HG02970 (cell line): ENCODE results near the gene AP4S1.
"Not testable (repeated sequence)": the region's sequence is repeated elsewhere in the genome, so short reads cannot be mapped to it uniquely, and the experiment has no call there.

Experiments used
- ATAC-seq: cut with Tn5 transposase; IDR thresholded peaks from one replicate; pipeline ENCODE4 v1.9.1; 2021; ENCODE audit warnings: mild to moderate bottlenecking, moderate library complexity, moderate number of reproducible peaks; ENCODE audit not compliant: unreplicated experiment, low FRiP score

AP4S1 gene

DNA sequence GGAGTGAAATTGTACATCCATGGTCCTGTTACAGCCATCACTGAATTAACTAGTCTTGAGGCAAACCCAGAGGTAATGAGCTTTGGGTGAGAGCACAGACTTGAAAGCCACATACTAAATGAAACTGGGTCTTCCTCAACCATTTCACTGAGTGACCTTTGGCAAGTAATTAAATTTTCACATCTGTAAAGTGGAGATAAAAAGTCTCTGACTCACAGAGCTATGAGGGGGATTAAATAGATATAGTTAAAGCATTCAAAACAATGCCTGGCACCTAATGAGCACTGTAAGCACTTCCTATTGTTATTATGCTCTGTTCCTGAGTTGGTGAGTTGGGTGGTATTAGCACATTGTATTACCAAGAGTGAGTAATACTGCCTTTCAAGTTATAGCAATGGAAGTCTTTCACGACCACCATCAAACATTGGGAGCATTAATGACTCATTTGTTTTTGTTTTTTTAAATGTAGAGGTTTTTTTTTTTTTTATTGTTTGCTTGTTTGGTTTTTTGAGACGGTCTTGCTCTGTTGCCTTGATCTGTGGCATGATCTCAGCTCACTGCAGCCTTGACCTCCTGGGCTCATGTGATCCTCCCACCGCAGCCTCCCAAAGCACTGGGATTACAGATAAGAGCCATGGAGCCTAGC is 13.2 kb downstream of the AP4S1 start:
- no peak for ATAC-seq

DNA sequence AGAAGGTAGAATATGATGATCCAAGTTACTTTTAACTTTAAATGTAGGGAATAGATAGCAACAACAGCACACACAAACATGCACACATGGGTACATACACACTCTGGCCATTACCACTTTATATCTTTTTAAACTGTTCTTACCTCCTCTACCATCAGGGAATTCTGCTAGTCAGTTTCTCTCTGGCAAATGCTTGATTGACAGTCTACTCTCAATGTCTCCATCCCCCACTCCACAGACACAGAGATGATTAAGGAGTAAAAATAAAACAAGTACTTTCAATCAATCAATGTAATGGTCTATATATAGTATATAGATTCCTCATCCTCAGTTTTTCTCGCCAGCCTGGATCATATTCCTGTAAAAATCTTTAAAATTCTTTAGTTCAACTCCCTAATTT is 16.9 kb downstream of the AP4S1 start:
- ATAC-seq: no peak

DNA sequence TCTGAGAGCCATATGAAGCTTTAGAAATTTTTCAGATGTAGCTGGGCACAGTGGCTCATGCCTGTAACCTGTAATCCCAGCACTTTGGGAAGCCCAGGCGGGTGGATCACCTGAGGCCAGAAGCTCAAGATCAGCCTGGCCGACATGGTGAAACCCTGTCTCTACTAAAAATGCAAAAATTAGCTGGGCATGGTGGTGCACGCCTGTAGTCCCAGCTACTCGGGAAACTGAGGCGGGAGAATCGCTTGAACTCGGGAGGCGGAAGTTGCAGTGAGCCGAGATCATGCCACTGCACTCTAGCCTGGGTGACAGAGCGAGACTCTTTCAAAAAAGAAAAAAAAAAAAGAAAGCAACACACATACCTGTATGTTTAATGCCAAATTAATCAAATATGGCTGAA is 17.4 kb downstream of the AP4S1 start:
- not testable (repeated sequence) for ATAC-seq

DNA sequence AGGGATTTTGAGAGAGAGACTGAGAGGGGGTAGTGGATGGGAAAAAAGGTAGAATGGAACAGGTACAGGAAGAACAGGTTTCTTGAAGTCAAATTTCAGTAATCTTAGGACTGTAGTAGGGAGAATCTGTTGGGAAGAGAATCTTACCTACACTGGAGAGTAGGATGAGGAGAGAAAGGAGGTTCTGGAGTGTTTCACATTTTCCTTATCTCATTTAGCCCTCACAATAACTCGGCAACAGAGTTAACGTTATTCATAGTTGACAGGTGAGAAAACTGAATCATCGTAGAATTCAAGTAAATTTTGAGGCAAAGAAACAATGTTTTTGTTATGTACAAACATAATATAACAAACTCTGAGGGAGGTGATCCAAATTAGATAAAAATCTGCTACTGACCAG is 17.9 kb downstream of the AP4S1 start:
- no peak for ATAC-seq

DNA sequence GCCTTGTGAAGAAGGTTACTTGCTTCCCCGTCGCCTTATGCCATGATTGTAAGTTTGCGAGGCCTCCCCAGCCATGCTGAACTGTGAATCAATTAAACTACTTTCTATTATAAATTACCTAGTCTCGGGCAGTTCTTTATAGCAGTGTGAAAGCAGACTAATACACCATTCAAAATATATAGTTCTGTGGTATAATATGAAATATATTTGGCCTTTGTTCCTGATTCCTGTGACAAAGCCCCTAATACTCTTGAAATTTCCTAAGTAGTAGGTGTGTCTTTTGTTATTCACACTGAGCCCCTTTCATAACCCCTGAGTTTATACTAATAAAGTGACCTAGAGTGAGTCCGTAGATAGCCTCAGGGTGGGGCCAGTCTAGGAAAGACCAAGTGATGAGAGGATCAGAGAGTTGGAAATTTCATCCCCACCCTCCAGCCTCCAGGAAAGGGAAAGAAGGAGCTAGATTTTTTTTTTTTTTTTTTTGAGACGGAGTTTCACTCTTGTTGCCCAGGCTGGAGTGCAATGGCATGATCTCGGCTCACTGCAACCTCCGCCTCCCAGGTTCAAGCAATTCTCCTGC is 20.1 kb downstream of the AP4S1 start:
- ATAC-seq: no peak

DNA sequence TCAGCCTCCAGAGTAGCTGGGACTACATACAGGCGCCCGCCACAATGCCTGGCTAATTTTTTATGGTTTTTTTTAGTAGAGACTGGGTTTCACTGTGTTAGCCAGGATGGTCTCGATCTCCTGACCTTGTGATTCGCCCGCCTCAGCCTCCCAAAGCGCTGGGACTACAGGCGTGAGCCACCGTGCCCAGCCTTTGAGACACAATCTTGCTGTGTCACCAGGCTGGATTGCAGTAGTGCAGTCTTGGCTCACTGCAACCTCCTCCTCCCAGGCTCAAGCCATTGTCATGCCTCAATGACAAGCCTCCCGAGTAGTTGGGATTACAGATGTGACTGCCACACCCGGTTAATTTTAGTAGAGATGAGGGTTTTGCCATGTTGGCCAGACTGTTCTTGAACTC is 22.1 kb downstream of the AP4S1 start:
- ATAC-seq: no peak

DNA sequence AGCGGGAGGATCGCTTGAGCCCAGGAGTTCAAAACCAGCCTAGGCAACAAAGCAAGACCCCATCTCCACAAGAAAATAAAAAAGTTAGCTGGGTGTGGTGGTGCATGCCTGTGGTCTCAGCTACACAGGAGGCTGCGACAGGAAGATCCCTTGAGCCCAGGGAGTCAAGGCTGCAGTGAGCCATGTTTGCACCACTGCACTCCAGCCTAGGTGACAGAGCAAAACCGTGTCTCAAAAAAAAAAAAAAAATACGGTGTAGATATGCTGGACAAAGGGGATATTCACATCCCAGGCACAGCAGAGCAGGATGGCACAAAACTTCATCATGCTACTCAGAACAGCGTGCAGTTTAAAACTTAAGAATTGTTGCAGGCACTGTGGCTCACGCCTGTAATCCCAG is 25.6 kb downstream of the AP4S1 start:
- ATAC-seq: no peak

DNA sequence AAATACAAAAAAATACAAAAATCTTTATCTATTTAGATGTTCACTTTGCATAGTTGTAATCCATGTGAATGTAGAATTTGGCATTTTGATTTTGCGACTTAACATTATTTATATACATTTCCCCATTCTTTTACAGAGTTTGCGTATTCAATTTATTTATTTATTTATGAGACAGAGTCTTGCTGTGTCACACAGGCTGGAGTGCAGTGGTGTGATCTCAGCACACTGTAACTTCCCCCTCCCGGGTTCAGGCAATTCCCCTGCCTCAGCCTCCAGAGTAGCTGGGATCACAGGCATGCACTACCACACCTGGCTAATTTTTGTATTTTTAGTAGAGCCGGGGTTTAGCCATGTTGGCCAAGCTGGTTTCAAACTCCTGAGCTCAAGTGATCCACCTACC is 26.1 kb downstream of the AP4S1 start:
- ATAC-seq: no peak

DNA sequence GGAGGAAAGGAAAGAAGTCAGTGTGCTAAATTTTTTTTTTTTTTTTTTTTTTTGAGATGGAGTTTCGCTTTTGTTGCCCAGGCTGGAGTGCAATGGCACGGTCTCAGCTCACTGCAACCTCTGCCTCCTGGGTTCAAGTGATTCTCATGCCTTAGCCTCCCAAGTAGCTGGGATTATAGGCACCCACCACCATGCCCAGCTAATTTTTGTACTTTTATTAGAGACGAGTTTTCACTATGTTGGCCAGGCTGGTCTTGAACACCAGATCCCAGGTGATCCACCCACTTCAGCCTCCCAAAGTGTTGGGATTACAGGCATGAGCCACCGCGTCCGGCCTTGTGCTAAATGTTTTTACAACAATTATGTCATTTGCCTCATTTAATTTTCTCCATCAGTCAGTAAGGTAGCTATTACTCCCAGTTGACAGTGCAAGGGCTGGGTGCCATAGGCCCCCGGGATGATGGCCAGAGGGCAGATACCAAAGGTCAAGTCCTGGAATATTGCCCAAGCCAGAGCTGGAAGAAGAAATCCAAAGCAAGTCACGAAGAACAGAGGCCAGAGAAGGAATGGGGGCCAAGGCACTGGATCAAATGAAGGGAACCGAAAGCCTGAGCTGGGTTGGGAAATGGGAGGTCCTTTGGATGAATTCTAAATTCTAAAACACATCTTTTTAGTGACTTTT is 27.6 kb downstream of the AP4S1 start:
- not testable (repeated sequence) for ATAC-seq

DNA sequence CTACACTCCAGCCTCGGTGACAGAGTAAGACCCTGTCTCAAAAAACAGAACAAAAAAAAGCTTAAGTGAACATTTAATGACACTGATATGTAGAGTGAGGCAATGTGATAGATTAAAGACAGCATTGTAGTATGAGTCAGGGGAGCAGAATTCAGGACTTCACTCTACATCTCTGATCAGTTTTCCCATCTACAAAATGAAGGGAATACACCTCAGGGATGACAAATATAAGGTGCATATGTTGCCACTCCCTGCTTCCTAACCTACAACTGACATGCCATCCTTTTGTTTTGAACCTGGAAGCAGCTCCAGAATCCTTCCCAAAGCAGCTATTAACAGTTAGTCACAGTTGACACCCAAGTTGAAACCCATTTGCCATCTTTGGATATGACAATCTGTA is 31.6 kb downstream of the AP4S1 start:
- ATAC-seq: no peak

DNA sequence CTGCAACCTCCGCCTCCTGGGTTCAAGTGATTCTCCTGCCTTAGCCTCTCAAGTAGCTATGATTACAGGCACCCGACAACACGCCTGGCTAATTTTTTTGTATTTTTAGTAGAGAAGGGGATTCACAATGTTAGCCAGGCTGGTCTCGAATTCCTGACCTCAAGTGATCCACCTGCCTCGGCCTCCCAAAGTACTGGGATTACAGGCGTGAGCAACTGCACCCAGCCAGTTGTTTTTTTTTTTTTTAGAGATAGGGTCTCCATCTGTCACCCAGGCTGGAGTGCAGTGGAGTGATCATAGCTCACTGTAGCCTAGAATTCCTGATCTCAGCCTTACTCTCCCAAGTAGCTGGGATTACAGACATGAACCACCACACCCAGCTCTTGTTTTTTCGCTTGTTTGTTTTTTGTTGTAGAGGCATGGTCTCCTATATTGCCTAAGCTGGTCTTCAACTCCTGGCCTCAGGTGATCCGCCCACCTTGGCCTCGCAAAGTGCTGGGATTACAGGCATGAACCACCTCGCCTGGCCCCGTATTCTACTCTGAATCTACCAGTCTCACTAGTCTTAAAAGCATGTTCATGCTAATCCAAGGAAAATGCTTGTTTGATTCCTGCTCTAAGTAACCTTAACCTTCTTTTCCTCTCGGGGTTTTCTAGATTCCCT is 32.4 kb downstream of the AP4S1 start:
- no peak for ATAC-seq

DNA sequence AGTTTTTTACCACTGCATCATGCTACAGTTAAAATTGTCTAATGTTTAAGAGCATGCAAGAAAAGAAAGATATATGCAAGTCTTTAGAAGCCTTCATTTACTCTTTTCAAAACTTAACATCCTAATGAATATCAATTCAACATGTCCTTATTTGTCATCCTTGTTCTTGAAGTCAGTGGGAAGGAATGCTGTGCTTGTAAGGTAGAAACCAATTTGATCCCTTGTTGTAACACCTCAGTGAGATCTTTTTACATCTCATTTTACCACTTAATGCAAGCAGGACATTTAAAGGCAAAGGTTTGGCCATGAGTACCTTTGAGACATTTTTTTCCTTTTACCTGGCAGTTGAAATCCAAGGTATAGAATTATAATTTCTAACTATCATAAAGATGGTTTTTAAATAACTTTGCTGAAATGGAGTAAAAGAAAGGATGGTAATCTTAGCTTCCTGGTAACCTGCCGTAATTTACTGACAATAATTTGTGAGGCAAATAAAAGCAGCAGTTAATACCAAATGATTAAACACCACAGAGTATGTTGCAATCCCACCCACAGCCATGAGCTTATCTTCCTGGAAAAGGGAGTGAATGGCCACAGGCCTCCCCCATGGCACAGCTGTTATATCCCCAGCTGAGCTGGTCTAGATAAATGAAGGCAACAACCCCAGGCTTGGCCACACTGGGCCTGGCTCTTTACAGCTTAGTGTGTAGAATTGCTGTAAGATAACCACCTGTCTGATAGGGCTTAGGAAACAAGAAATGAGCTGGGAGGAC is 33.9 kb downstream of the AP4S1 start:
- ATAC-seq: no peak

DNA sequence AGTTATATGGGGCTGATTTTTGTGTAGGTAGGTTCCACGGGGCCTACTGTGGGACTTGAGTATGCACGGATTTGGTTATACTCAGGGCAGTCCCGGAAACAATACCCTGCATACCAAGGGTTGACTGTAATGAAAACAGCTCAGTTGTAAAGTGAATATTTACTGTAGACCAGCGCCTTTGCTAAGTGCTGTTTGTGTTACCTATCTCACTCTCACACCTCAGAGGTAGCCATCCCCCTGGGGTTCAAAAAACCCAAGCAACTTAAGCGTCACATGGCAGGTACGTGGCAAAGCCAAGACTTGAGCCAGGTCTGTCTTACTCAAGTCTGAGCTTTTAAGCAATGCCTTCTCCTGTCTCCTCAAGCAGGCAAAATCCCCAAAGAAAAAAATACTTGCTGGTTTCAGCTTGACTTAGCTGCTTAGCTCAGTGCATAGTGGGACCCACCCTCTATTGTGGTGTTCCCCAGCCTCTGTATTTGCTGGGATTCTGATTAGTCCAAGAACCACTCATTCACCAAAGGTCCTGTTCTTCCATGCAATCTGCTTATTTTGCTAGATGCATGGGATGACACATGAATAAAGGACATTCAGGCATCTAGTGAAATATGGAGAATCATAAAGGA is 34.9 kb downstream of the AP4S1 start:
- ATAC-seq: no peak

DNA sequence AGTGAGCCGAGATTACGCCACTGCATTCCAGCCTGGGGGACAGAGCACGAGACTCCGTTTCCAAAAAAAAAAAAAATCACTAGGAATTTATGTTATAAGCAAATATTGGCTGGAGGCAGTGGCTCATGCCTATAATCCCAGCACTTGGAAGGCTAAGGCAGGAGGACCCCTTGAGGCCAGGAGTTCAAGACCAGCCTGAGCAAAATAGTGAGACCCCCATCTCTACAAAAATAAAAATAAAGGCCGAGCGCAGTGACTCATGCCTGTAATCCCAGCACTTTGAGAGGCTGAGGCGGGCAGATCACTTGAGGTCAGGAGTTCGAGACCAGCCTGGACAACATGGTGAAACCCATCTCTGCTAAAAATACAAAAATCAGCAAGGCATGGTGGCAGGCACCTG is 37.5 kb downstream of the AP4S1 start:
- not testable (repeated sequence) for ATAC-seq

DNA sequence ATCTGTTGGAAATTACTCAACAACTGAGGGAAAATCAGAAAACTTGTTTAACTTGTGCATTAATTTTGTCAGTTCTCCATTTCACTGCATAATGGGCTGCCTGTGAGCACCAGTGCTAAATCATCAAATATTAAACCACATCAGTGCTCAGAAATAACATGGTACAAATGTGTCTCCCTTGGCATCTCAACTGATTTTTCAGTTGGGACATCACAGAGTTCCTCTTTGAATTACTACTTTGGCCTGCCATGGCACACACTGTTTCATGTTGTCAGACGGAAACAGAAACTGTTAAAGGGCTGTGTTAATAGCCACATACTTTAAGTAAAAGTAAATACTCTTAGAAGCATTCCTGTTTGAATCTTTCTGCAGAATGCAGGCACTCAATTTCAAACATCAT is 42.8 kb downstream of the AP4S1 start:
- ATAC-seq: no peak

DNA sequence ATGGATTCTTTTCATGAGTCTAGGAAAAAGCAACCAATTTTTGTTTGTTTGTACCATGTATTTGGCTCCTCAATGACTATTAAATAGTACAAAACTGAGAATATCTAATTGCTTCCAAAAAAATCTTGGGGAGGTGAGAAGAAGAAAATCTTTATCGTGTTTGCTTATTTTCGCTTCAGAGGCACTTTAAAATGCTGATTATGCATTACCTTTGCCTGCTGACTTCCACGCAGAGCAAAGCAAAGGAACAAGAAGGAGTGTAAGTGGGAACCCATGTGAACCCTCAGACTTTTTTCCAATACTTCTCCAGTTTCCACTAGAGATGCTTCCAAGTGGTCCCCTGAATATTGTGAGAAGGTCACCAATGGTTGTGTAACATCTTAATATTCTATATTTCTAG is 43.9 kb downstream of the AP4S1 start:
- ATAC-seq: no peak

DNA sequence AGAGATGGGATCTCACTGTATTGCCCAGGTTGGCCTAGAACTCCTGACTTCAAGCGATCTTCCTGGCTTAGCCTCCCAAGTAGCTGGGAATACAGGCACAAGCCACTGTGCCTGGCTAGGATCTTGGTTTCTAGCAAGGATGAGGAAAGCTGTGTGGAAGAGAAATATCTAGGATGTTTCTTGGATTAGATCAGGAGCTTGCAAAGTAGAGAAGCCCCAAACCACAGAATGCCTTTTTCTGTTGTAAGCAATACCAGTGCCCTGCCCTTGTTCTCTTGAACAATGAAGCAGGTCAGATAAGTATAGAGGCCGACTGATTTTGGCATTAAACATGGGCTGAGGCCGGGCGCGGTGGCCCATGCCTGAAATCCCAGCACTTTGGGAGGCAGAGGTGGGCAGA is 45.0 kb downstream of the AP4S1 start:
- no peak for ATAC-seq

DNA sequence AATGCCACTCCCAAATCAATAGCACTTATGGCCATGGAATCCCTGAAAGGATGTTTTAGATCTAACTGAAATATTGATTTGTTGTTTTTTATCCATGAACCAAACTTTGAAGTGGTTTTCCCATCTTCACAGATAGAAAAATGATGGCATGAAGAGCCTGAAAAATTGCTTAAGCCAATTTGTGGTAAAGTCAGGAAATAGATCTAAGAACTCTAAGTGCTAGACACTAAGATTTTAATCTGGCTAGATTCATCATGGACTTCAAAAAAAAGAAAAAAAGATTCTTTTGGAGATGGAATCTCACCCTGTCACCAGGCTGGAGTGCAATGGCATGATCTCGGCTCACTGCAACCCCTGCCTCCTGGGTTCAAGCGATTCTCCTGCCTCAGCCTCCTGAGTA is 45.7 kb downstream of the AP4S1 start:
- ATAC-seq: no peak

DNA sequence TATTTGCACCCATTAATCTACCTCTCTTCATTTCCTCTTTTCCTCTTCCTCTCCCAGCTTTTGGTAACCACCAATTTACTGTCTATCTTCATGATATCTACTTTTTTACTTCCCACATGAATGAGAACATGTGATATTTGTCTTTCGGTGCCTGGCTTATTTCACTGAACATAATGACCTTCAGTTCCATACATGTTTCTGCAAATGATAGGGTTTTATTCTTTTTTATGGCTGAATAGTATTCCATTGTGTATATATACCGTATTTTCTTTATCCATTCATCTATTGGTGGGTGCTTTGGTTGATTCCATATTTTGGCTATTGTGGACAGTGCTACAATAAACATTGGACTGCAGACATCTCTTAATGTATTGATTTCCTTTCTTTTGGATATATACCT is 49.7 kb downstream of the AP4S1 start:
- ATAC-seq: no peak

DNA sequence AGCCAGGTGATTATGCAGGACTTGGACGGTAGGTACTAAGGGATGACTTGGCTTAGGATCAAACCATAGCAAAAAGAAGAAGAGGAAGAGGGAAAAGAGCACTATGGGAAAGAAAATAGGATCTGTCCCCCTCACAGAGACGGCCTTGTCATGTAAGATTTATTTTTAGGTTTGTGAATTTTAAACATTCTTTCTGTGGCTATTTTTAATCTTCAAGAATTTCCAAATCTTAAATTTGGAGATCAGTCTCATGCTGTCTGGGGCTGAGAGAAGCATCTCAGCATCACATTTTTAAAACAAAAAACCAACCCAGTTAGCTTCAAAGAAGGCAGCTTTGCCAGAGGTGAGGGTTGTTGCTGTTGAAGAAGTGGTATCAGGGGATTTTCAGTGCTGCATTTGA is 53.3 kb downstream of the AP4S1 start:
- ATAC-seq: no peak
